Right ventricle myocardium inferior (tissue), 1 donor: ENCODE data around the gene PCMT1. TPM values are rescaled to one million over a fixed set of nuclear protein-coding genes. Genes with fewer than 3 reads are reported as not detected.

ENCODE experiments used
- total RNA-seq: library from RNA; stranded (reverse); fragmentation: NEBNext Ultra II Directional; extraction: Animal tissue kit (Norgen Biotek cat#: 25700); gene quantifications from one replicate; pipeline ENCODE4 v1.2.1, GENCODE V29; 2021
- donor health status: DM: no; HTN: yes; CAD: no; lungs with severe emphysema.

PCMT1 gene
- total RNA-seq, 1 donor from 2014 or later: 173 TPM

Other genes with a start within 250 kb of the PCMT1 start
- gene PPIL4, start 203.7 kb upstream of the PCMT1 start, total RNA-seq: 15.3 TPM
- 51.3 TPM for gene GINM1, start 183.4 kb upstream of the PCMT1 start, total RNA-seq
- gene KATNA1, start 101.0 kb upstream of the PCMT1 start, total RNA-seq: 11.4 TPM
- 10.3 TPM for gene LATS1, start 31.6 kb upstream of the PCMT1 start, total RNA-seq
- gene NUP43, start 3.2 kb upstream of the PCMT1 start, total RNA-seq: 28.1 TPM
- gene LRP11, start 114.6 kb downstream of the PCMT1 start, total RNA-seq: 21.5 TPM
- 0.27 TPM for gene RAET1E, start 148.4 kb downstream of the PCMT1 start, total RNA-seq
- gene RAET1G, start 173.4 kb downstream of the PCMT1 start, total RNA-seq: 0.22 TPM
- 1.3 TPM for gene ULBP2, start 192.3 kb downstream of the PCMT1 start, total RNA-seq
- gene ULBP1, start 214.2 kb downstream of the PCMT1 start, total RNA-seq: 0.30 TPM